ENCODE measurements around the gene CNR2. TPM values are rescaled to one million over a fixed set of nuclear protein-coding genes. Genes with fewer than 3 reads are reported as not detected.
"Not testable (repeated sequence)": the region's sequence is repeated elsewhere in the genome, so short reads cannot be mapped to it uniquely, and the experiment has no call there.

Gene CNR2
- total RNA-seq, 2 donors from 2014 or later, result not detected

DNA sequence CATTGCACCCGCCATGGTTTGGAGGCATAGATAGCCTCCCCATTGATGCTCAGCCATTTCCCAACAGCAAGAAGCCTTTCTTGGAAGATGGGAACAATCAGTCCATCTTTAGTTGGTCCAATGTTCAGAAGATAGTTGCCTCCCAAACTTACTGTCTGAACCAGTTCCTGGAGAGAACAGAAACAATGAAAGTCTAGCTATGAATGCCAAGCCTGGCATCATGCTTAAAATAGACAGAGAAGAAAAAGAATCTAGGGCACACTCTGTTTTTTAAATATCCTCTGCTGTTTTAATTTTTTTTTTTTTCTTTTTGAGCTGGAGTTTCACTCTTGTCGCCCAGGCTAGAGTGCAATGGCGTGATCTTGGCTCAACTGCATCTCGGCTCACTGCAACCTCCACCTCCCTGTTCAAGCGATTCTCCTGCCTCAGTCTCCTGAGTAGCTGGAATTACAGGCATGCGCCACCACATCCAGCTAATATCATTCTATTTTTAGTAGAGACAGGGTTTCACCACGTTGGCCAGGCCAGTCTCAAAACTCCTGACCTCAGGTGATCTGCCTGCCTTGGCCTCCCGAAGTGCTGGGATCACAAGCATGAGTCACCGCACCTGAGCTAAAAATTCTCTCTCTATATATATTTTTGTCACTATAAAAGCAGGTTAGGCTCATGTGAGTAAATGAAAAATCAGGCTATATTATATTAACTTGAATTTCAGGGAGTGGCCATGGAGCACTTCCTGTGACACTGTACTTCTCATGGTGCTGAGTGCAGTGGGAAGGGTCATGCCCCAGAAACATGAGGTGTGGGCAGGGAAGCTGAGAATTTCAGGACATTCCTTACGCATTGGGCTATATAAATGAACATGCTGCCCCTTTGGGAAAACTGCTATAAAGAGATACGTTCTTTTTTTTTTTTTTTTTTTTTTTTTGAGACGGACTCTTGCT lies 64.2 kb downstream of the CNR2 start:
- no peaks in the 10 kb centered on the region for H3K36me3 ChIP-seq
- no peak overlapping the region for H3K27ac ChIP-seq
- no peaks in the 10 kb centered on the region for H3K9me3 ChIP-seq
- H3K4me3 ChIP-seq, result no peak overlapping the region
- H3K27me3 ChIP-seq (replicated peaks; ENCODE audit: insufficient read depth), result no peaks in the 10 kb centered on the region
- 93% methylated on average over 12 of the region's 12 CpGs for WGBS
- no peaks in the 10 kb centered on the region for H3K4me1 ChIP-seq (replicated peaks)
- TF ChIP-seq POLR2A (IDR thresholded peaks at IDR 0.05) (no peak), POLR2AphosphoS5 (IDR thresholded peaks at IDR 0.05) (no peak)
- TF ChIP-seq, protein P1, sequence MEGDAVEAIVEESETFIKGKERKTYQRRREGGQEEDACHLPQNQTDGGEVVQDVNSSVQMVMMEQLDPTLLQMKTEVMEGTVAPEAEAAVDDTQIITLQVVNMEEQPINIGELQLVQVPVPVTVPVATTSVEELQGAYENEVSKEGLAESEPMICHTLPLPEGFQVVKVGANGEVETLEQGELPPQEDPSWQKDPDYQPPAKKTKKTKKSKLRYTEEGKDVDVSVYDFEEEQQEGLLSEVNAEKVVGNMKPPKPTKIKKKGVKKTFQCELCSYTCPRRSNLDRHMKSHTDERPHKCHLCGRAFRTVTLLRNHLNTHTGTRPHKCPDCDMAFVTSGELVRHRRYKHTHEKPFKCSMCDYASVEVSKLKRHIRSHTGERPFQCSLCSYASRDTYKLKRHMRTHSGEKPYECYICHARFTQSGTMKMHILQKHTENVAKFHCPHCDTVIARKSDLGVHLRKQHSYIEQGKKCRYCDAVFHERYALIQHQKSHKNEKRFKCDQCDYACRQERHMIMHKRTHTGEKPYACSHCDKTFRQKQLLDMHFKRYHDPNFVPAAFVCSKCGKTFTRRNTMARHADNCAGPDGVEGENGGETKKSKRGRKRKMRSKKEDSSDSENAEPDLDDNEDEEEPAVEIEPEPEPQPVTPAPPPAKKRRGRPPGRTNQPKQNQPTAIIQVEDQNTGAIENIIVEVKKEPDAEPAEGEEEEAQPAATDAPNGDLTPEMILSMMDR (IDR thresholded peaks at IDR 0.05), result no peak
- DNase-seq (ENCODE audit: low spot score), result no peak
- intact Hi-C loops (cut with DNase I), result no loop called here

DNA sequence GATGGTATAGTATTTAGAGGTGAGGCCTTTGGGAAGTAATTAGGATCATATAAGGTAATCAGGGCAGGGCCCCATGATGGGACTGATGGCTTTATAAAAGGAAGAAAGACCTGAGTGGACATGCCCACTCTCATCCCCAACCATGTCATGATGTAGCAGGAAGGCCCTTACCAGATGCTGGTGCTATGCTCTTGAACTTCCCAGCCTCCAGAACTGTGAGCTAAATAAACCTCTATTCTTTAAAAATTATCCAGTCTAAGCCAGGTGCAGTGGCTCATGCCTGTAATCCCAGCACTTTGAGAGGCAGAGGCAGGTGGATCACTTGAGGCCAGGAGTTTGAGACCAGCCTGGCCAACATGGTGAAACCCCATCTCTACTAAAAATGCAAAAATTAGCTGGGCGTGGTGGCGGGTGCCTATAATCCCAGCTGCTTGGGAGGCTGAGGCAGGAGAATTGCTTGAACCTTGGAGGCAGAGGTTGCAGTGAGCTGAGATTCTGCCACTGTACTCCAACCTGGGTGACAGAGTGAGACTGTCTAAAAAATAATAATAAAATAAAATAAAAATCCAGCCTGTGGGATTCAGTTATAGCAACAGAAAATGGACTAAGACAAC lies 65.6 kb downstream of the CNR2 start:
- DNase-seq (ENCODE audit: low spot score); H3K27ac ChIP-seq; H3K4me1 ChIP-seq (replicated peaks); H3K27me3 ChIP-seq (replicated peaks; ENCODE audit: insufficient read depth); H3K4me3 ChIP-seq; H3K9me3 ChIP-seq; intact Hi-C loops (cut with DNase I); H3K36me3 ChIP-seq: not testable (repeated sequence)
- 100% methylated on average over 2 of the region's 2 CpGs for WGBS

DNA sequence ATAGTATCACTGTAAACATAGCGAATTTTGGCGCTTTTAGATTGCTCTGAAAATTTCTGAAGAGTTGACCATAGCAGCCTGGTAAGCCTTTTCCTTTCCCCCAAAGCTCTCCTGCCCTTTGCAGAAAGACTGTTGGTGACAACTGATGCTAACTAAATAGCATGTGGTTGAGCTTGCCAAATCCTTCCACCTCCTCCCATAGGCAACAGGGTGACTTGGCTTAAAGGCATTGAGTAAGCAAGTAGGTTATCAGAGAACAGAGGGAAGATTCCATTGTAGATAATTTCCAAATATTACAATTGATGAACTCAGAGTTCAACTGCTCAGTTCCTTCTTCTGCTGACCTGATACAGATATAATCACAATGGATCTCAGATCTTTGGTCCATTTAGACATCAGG lies 68.0 kb downstream of the CNR2 start:
- WGBS, result 96% methylated on average over 2 of the region's 2 CpGs
- no peak for TF ChIP-seq POLR2A (IDR thresholded peaks at IDR 0.05)
- no peak for TF ChIP-seq POLR2AphosphoS5 (IDR thresholded peaks at IDR 0.05)
- TF ChIP-seq, protein P1 (IDR thresholded peaks at IDR 0.05), result no peak
- DNase-seq (ENCODE audit: low spot score), result no peak
- H3K27ac ChIP-seq, result no peak overlapping the region
- H3K27me3 ChIP-seq (replicated peaks; ENCODE audit: insufficient read depth), result no peaks in the 10 kb centered on the region
- no peaks in the 10 kb centered on the region for H3K36me3 ChIP-seq
- intact Hi-C loops (cut with DNase I), result no loop called here
- no peak overlapping the region for H3K4me3 ChIP-seq
- no peaks in the 10 kb centered on the region for H3K9me3 ChIP-seq
- no peaks in the 10 kb centered on the region for H3K4me1 ChIP-seq (replicated peaks)

DNA sequence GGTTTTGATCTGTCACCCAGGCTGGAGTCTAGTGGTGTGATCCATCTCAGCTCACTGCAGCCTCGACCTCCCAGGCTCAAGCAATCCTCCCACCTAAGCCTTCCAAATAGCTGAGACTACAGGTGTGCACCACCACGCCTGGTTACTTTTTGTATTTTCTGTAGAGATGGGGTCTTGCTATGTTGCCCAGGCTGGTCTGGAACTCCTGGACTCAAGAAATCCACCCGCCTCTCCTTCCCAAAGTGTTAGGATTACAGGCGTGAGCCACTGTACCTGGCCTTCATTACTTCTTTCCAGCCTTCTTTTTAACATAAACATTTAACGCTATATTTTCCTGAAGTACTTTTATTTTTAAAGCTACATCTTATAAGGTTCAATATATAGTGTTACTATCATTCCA lies 69.5 kb downstream of the CNR2 start:
- intact Hi-C loops (cut with DNase I), result no loop called here
- WGBS, result 98% methylated on average over 5 of the region's 5 CpGs
- no peak for DNase-seq (ENCODE audit: low spot score)
- Histone ChIP-seq H3K4me1 (replicated peaks) (no peaks in the 10 kb centered on the region), H3K36me3 (no peaks in the 10 kb centered on the region), H3K27me3 (replicated peaks; ENCODE audit: insufficient read depth) (no peaks in the 10 kb centered on the region), H3K9me3 (no peaks in the 10 kb centered on the region), H3K4me3 (no peak overlapping the region), H3K27ac (no peak overlapping the region)
- TF ChIP-seq, protein P1 (IDR thresholded peaks at IDR 0.05), result no peak
- TF ChIP-seq POLR2A (IDR thresholded peaks at IDR 0.05), result no peak
- TF ChIP-seq POLR2AphosphoS5 (IDR thresholded peaks at IDR 0.05), result no peak

DNA sequence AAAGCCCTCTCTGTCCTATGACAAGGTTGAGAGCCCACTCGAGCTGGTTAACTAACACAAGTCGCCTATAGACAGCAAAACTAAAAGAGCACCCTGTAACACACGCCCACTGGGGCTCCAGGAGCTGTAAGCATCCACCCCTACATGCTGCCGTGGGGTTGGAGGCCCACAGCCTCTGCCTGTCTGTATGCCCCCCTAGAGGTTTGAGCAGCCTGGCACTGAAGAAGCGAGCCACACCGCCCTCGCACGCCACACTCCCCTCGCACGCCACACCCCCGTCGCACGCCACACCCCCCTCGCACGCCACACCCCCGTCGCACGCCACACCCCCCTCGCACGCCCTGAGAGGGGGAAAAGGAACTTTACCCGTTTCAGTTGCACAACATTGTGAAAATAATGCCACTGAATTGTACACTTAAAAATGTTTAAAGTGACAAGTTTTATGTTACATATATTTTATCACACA lies 74.7 kb downstream of the CNR2 start:
- TF ChIP-seq POLR2AphosphoS5 (IDR thresholded peaks at IDR 0.05), result no peak
- no peak for TF ChIP-seq POLR2A (IDR thresholded peaks at IDR 0.05)
- TF ChIP-seq, protein P1 (IDR thresholded peaks at IDR 0.05), result no peak
- Histone ChIP-seq H3K9me3 (no peaks in the 10 kb centered on the region), H3K27ac (no peak overlapping the region), H3K27me3 (replicated peaks; ENCODE audit: insufficient read depth) (no peaks in the 10 kb centered on the region), H3K4me3 (peak overlapping the region; percentile 4 to 25), H3K4me1 (replicated peaks) (no peaks in the 10 kb centered on the region), H3K36me3 (no peaks in the 10 kb centered on the region)
- peak; percentile 63 for DNase-seq (ENCODE audit: low spot score)
- intact Hi-C loops (cut with DNase I), result no loop called here
- WGBS, result under 1% methylated on average over 21 of the region's 21 CpGs

Measured in prostate gland (tissue), 2 donors.